HEK293T (cell line): Measurements from ENCODE around the gene SUGT1.

Source experiments
- FOXK2 ChIP-seq: fragments of 450-650 bp; IDR thresholded peaks from 2 replicates; pipeline ENCODE4 v1.6.1; 2016; ENCODE audit warnings: mild to moderate bottlenecking
- NFRKB ChIP-seq: fragments of 450-650 bp; IDR thresholded peaks from 2 replicates; pipeline ENCODE4 v1.6.1; 2016; ENCODE audit warnings: mild to moderate bottlenecking, moderate library complexity
- SP1 ChIP-seq: fragments of 450-650 bp; IDR thresholded peaks from 2 replicates; pipeline ENCODE4 v1.6.1; 2017

DNA sequence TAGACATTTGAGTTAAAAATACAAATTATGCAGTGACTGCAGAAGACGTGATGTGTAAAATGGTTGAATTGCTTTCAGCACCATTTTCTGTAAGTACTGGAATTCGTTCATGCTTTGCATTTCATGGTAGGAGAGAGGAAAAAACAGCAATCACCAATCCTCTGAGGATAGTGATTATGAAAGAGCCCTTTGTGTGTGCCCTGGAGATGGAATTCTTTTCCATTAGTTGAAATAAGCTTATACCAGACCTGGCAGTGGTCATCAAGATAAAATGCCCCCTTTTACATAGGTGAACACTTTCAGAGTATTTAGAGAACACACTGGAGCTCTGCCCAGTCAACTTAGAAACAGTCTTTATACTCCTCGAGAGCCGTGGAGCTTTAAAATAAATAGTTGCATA lies 85.3 kb downstream of the SUGT1 start:
- TF ChIP-seq SP1, result no peak
- no peak for TF ChIP-seq FOXK2
- no peak for TF ChIP-seq NFRKB
